ENCODE results near the gene SLC25A30. TPM values are rescaled to one million over a fixed set of nuclear protein-coding genes. Genes with fewer than 3 reads are reported as not detected.

SLC25A30 gene
- total and polyA plus RNA-seq, 9 of the 15 experiments (the other 6 are each of a cell fraction or from before 2014, with no cell fraction given): 1.1 to 11.1 (median 5.6) TPM

DNA sequence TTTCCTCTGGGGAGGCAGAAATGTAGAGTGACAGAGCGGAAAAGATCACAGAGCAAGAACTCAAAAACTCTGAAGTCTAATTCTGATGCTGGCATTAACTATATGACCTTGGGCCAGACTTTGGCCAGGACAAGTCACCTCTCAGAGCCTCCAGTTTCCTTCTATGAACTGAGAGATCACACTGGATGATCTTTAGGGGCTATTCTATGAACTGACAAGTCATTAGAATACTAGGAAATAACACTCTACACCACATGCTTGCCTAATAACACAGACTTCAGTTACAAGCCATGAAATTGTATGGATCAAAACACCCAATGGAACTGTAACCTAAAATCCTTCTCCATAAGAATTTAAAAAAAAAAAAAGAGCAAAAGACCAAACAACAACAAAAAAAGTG, 16.9 kb downstream of the SLC25A30 start (continued):
- TF ChIP-seq, protein P1, sequence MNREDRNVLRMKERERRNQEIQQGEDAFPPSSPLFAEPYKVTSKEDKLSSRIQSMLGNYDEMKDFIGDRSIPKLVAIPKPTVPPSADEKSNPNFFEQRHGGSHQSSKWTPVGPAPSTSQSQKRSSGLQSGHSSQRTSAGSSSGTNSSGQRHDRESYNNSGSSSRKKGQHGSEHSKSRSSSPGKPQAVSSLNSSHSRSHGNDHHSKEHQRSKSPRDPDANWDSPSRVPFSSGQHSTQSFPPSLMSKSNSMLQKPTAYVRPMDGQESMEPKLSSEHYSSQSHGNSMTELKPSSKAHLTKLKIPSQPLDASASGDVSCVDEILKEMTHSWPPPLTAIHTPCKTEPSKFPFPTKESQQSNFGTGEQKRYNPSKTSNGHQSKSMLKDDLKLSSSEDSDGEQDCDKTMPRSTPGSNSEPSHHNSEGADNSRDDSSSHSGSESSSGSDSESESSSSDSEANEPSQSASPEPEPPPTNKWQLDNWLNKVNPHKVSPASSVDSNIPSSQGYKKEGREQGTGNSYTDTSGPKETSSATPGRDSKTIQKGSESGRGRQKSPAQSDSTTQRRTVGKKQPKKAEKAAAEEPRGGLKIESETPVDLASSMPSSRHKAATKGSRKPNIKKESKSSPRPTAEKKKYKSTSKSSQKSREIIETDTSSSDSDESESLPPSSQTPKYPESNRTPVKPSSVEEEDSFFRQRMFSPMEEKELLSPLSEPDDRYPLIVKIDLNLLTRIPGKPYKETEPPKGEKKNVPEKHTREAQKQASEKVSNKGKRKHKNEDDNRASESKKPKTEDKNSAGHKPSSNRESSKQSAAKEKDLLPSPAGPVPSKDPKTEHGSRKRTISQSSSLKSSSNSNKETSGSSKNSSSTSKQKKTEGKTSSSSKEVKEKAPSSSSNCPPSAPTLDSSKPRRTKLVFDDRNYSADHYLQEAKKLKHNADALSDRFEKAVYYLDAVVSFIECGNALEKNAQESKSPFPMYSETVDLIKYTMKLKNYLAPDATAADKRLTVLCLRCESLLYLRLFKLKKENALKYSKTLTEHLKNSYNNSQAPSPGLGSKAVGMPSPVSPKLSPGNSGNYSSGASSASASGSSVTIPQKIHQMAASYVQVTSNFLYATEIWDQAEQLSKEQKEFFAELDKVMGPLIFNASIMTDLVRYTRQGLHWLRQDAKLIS (CRISPR knock-in tag; IDR thresholded peaks at IDR 0.05): no peak
- TF ChIP-seq, protein P2, sequence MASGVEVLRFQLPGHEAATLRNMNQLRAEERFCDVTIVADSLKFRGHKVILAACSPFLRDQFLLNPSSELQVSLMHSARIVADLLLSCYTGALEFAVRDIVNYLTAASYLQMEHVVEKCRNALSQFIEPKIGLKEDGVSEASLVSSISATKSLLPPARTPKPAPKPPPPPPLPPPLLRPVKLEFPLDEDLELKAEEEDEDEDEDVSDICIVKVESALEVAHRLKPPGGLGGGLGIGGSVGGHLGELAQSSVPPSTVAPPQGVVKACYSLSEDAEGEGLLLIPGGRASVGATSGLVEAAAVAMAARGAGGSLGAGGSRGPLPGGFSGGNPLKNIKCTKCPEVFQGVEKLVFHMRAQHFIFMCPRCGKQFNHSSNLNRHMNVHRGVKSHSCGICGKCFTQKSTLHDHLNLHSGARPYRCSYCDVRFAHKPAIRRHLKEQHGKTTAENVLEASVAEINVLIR (CRISPR knock-in tag; IDR thresholded peaks at IDR 0.05): no peak
- TF ChIP-seq EZH2 (IDR thresholded peaks at IDR 0.05; ENCODE audit: borderline replicate concordance, low read depth, low read length) (no peak), ERF (CRISPR knock-in tag; IDR thresholded peaks at IDR 0.05) (no peak), PURB (CRISPR knock-in tag; IDR thresholded peaks at IDR 0.05; ENCODE audit: low read depth) (no peak), TRIM28 (IDR thresholded peaks at IDR 0.05) (no peak), PTTG1 (tag; IDR thresholded peaks at IDR 0.05; ENCODE audit: low read depth) (no peak)
- TF ChIP-seq, protein P3, sequence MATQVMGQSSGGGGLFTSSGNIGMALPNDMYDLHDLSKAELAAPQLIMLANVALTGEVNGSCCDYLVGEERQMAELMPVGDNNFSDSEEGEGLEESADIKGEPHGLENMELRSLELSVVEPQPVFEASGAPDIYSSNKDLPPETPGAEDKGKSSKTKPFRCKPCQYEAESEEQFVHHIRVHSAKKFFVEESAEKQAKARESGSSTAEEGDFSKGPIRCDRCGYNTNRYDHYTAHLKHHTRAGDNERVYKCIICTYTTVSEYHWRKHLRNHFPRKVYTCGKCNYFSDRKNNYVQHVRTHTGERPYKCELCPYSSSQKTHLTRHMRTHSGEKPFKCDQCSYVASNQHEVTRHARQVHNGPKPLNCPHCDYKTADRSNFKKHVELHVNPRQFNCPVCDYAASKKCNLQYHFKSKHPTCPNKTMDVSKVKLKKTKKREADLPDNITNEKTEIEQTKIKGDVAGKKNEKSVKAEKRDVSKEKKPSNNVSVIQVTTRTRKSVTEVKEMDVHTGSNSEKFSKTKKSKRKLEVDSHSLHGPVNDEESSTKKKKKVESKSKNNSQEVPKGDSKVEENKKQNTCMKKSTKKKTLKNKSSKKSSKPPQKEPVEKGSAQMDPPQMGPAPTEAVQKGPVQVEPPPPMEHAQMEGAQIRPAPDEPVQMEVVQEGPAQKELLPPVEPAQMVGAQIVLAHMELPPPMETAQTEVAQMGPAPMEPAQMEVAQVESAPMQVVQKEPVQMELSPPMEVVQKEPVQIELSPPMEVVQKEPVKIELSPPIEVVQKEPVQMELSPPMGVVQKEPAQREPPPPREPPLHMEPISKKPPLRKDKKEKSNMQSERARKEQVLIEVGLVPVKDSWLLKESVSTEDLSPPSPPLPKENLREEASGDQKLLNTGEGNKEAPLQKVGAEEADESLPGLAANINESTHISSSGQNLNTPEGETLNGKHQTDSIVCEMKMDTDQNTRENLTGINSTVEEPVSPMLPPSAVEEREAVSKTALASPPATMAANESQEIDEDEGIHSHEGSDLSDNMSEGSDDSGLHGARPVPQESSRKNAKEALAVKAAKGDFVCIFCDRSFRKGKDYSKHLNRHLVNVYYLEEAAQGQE (IDR thresholded peaks at IDR 0.05; ENCODE audit: borderline replicate concordance): no peak
- TF ChIP-seq, protein P3 (CRISPR knock-in tag; IDR thresholded peaks at IDR 0.05; ENCODE audit: low read depth): no peak

Measured in K562 (cell line).